Measurements from ENCODE around the gene AIM2. TPM values are rescaled to one million over a fixed set of nuclear protein-coding genes. Genes with fewer than 3 reads are reported as not detected.

Gene AIM2
- total and polyA plus RNA-seq, 2 of the 13 experiments (the other 11 are each of a cell fraction or from before 2014, with no cell fraction given) = not detected

GRCh38 chr1:159123587-159123986 lies 47.0 kb upstream of the AIM2 start:
- Histone ChIP-seq H3K4me2 (ENCODE audit: low read depth, low read length) (no peak overlapping the region), H3K9ac (ENCODE audit: insufficient read depth, low read depth, low read length) (no peak overlapping the region), H3K4me1 (ENCODE audit: insufficient read depth, low read length) (no peaks in the 10 kb centered on the region), H3K4me3 (replicated peaks in 1 of 3; ENCODE audit: insufficient read depth in 1 of 3, low read depth in 2 of 3, low read length in 3 of 3) (no peak overlapping the region), H3K27ac (ENCODE audit: extremely low read length, insufficient read depth, low read length) (no peak overlapping the region), H2AFZ (ENCODE audit: low read length) (no peak overlapping the region), H3K36me3 (replicated peaks in 1 of 2; ENCODE audit: control insufficient read depth in 1 of 2, insufficient read depth in 2 of 2, low read length in 2 of 2) (no peaks in the 10 kb centered on the region), H3K9me3 (ENCODE audit: low read length) (no peaks in the 10 kb centered on the region), H3K27me3 (ENCODE audit: control insufficient read depth in 1 of 2, insufficient read depth in 2 of 2, low read length in 2 of 2) (peaks cover 0 to 8% of the 10 kb centered on the region in 2 experiments; a peak in 2 of 5 replicates), H4K20me1 (ENCODE audit: insufficient read depth, low read length) (no peaks in the 10 kb centered on the region), H3K79me2 (ENCODE audit: insufficient read depth, low read length) (no peaks in the 10 kb centered on the region)
- ATAC-seq (no peak), FAIRE-seq (no peak), DNase-seq (ENCODE audit: low spot score) (no peak)
- in situ Hi-C loops (cut with HindIII; ENCODE audit: extremely low pct_ligation_motif_present, low pct_unique_long_range_greater_than_20kb) (no loop called here), intact Hi-C loops (cut with micrococcal nuclease; ENCODE audit: unreplicated experiment) (loop anchor here (10.0 kb wide), 1 partner anchor 481 kb away; no protein-coding TSS in a partner anchor)
- POLR2A ChIA-PET = no interaction called here
- CTCF ChIA-PET (ENCODE audit: low intra/inter-chr PET ratio, low total read pairs) = no interaction called here
- BruUV-seq (replicated peaks) = no TSS peak
- 20% methylated on average over 5 of the region's 5 CpGs for WGBS (ENCODE audit: low lambda C conversion rate)
- TF ChIP-seq SMARCC2 (IDR thresholded peaks at IDR 0.05) = no peak
- no peak for TF ChIP-seq ZSCAN22 (CRISPR knock-in tag; IDR thresholded peaks at IDR 0.05)
- no peak for TF ChIP-seq STAT6 (CRISPR knock-in tag; IDR thresholded peaks at IDR 0.05; ENCODE audit: borderline replicate concordance)
- no peak for TF ChIP-seq ZNF576 (CRISPR knock-in tag; IDR thresholded peaks at IDR 0.05)
- TF ChIP-seq EEA1 (CRISPR knock-in tag; IDR thresholded peaks at IDR 0.05; ENCODE audit: borderline replicate concordance) = no peak
- TF ChIP-seq ZNF557 (CRISPR knock-in tag; IDR thresholded peaks at IDR 0.05) = no peak
- no peak for TF ChIP-seq ZNF841 (CRISPR knock-in tag; IDR thresholded peaks at IDR 0.05; ENCODE audit: borderline replicate concordance)
- no peak for TF ChIP-seq ZNF570 (CRISPR knock-in tag; IDR thresholded peaks at IDR 0.05; ENCODE audit: borderline replicate concordance)
- TF ChIP-seq SP1 (IDR thresholded peaks at IDR 0.05) = no peak
- no peak for TF ChIP-seq SP1 (CRISPR knock-in tag; IDR thresholded peaks at IDR 0.05)
- no peak for TF ChIP-seq ZNF615 (CRISPR knock-in tag; IDR thresholded peaks at IDR 0.05; ENCODE audit: borderline replicate concordance)
- no peak for TF ChIP-seq AHDC1 (CRISPR knock-in tag; IDR thresholded peaks at IDR 0.05; ENCODE audit: borderline replicate concordance)
- no peak for TF ChIP-seq ZNF776 (CRISPR knock-in tag; IDR thresholded peaks at IDR 0.05)
- TF ChIP-seq ZNF337 (CRISPR knock-in tag; IDR thresholded peaks at IDR 0.05; ENCODE audit: borderline replicate concordance, low read depth) = no peak
- TF ChIP-seq PTBP1 (IDR thresholded peaks at IDR 0.05; ENCODE audit: low read depth, low read length, poor library complexity, severe bottlenecking) = no peak
- TF ChIP-seq ZNF235 (CRISPR knock-in tag; IDR thresholded peaks at IDR 0.05; ENCODE audit: borderline replicate concordance) = no peak
